Duodenal mucosa (tissue), 2 donors: ENCODE data around the gene ANKRD9.

Source experiments
- H3K27ac ChIP-seq: one replicate; pipeline ENCODE4 v1.7.0; 2013; ENCODE audit warnings: low read depth, low read length
- H3K27me3 ChIP-seq, 2 donors: one replicate each; pipeline ENCODE4 v1.7.0; 2013; ENCODE audit warnings: low read length in 2 of 2, control low read depth in 1 of 2; ENCODE audit not compliant: insufficient read depth in 2 of 2, control insufficient read depth in 1 of 2
- H3K36me3 ChIP-seq, 2 donors: one replicate each; pipeline ENCODE4 v1.7.0; 2013; ENCODE audit warnings: low read length in 2 of 2, control low read depth in 1 of 2; ENCODE audit not compliant: insufficient read depth in 2 of 2, control insufficient read depth in 1 of 2
- H3K4me1 ChIP-seq, 2 donors: one replicate each; pipeline ENCODE4 v1.7.0; 2013; ENCODE audit warnings: low read length in 2 of 2, control low read depth in 1 of 2; ENCODE audit not compliant: insufficient read depth in 2 of 2, control insufficient read depth in 1 of 2
- H3K4me3 ChIP-seq, 2 donors: one replicate each; pipeline ENCODE4 v1.7.0; 2013; ENCODE audit warnings: low read length in 2 of 2, low read depth in 1 of 2
- H3K9ac ChIP-seq, 2 donors: one replicate each; pipeline ENCODE4 v1.7.0; 2013; ENCODE audit warnings: low read length in 2 of 2, low read depth in 1 of 2
- H3K9me3 ChIP-seq, 2 donors: one replicate each; pipeline ENCODE4 v1.7.0; 2013; ENCODE audit warnings: low read length in 2 of 2, control low read depth in 1 of 2; ENCODE audit not compliant: control insufficient read depth in 1 of 2

Gene ANKRD9

DNA sequence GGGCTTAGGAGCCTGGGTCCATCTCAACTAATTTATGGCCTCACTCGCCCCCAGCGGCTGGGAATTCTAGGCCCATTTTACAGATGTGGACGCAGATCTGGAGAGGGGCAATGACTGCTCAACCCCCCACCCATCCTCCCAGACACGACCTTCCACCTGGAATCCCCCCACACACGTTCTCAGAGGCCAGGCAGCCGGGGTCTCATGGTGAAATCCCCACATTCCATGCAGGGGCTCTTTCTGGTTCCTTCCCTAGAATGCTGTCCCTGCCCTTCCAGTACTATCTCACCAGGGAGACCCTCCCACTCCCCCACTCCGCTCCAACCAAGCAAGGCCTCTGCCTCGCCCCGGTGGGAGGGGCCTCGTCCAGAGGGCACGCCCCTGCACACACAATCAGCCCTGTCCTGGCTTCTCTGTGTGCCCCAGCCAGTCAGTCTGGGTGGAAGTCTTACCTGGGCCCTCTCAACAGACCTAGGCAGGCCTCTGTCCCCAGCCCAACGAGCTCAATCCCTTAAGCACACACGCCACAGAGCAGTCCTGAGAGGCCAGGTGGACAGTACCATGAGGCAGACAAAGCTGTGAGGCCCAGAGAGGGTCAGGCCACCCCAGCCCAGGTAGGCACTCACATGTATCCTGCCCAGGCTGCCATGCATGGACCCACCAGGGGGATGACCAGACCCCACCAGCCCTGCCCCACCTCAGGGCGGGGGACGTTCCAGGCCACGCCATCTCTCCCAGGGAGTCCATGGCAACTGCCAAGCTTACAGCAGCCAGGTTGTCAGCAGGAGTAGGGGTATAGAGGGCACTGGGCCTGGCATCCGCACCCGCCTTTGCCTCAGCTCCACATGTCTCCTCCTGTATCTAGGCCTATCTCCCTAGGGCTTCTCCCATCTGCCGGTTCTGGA is 1.3 kb upstream of the ANKRD9 start:
- Histone ChIP-seq H3K9ac (peak overlapping the region; percentile 75 to 78), H3K4me3 (peak overlapping the region; percentile 65 to 76), H3K9me3 (no peaks in the 10 kb centered on the region), H3K27ac (peak overlapping the region; percentile 94), H3K27me3 (no peaks in the 10 kb centered on the region), H3K36me3 (peaks cover 6 to 10% of the 10 kb centered on the region in 2 donors), H3K4me1 (peaks cover 28 to 35% of the 10 kb centered on the region in 2 donors)

DNA sequence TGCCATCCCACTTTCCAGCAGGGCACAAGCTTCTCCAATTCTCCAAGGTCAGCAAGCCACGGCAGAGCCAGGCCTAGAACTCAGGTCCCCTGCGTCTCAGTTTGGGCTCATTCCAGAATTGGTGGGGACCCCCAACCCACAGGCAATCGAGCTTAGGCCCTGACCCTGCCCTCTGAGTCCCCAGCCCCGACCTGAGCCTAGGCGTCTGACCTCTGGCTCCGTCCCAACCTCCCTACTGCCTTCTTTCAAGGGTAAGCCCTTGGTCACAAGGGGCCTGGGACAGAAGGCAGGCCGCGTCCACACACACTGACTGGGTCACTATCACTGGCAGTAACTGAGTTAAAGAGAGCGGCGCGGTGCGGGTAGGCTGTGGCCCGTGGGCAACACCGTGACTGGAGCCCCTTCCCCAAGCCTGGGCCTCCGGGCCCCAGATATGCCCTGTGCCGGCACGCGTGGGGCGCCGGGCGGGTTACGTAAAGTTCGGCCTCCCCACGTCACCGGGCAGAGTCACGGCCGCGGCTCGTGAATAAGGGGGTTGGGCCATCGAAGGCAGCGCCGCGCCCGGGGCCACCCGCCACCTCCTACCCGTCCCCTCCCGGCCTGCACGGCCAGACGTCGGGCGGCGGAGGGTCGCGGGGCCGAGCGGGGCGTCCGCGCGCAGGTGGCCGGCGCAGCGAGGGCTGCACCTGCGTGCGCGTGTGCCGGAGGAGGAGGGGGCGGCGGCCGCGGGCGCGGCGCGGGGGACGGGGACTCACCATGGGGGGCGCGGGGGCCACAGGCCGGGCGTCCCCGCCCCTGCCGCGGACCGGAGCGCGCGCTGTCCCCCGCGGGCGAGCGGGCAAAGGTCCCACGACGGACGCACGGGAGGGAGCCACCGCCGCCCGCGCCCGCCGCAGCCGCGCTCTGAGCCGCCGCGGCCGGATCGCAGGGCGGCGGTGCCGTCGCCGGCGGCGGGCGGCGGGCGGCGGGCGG is 516 bp downstream of the ANKRD9 start:
- Histone ChIP-seq H3K4me1 (peaks cover 30 to 52% of the 10 kb centered on the region in 2 donors), H3K27me3 (no peaks in the 10 kb centered on the region), H3K4me3 (peak overlapping the region; percentile 82 to 84), H3K9me3 (no peaks in the 10 kb centered on the region), H3K9ac (peak overlapping the region; percentile 89 to 100), H3K36me3 (peaks cover 9 to 16% of the 10 kb centered on the region in 2 donors), H3K27ac (peak overlapping the region; percentile 97)

DNA sequence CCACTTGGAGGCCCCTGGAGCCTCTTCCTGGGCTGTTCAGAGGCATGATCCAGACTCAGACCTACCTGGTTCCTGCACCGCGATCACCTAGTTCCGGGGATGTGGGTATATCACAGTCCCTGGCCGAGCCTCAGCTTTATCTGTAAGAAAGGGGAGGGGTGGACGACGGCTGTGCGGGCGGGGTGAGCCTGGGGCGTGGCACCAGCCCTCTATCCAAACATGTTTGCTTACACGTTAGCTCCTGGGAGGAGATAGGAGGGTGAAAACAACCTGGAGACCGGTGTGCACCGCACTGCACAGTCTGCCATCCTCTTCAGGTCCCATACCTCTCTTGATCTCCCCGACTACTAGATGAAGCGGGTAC is 1.2 kb downstream of the ANKRD9 start:
- Histone ChIP-seq H3K27me3 (no peaks in the 10 kb centered on the region), H3K9ac (peak overlapping the region; percentile 89 to 100), H3K27ac (peak overlapping the region; percentile 97), H3K4me1 (peaks cover 33 to 57% of the 10 kb centered on the region in 2 donors), H3K9me3 (no peaks in the 10 kb centered on the region), H3K36me3 (peaks cover 9 to 16% of the 10 kb centered on the region in 2 donors), H3K4me3 (peak overlapping the region; percentile 82 to 84)

DNA sequence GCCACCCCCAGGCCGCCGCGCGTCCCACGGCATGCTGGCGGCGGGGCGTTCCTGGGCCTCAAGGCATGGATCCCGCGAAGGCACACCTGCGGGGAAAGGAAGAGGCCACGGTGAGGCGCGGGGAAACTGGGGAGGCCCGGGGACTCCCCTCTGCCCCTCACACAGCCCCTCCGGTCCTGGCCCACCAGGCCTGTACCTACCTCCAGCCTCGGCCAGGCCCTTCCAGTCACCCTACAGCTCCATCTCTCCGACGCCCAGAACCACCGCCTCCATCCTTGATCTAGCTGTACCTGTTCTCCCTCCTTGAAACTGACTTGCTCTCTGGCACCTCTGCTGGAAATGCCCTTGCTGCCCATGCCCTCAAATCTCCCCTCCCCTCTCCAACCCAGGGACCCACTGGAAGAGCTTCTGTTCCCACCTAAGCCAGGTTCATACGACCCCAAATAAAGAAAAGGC is 1.7 kb downstream of the ANKRD9 start:
- peaks cover 9 to 16% of the 10 kb centered on the region in 2 donors for H3K36me3 ChIP-seq
- peaks cover 31 to 56% of the 10 kb centered on the region in 2 donors for H3K4me1 ChIP-seq
- H3K27ac ChIP-seq: peak overlapping the region; percentile 97
- no peaks in the 10 kb centered on the region for H3K27me3 ChIP-seq
- peak overlapping the region; percentile 89 to 100 for H3K9ac ChIP-seq
- H3K9me3 ChIP-seq: no peaks in the 10 kb centered on the region
- H3K4me3 ChIP-seq: peak overlapping the region; percentile 82 to 84

DNA sequence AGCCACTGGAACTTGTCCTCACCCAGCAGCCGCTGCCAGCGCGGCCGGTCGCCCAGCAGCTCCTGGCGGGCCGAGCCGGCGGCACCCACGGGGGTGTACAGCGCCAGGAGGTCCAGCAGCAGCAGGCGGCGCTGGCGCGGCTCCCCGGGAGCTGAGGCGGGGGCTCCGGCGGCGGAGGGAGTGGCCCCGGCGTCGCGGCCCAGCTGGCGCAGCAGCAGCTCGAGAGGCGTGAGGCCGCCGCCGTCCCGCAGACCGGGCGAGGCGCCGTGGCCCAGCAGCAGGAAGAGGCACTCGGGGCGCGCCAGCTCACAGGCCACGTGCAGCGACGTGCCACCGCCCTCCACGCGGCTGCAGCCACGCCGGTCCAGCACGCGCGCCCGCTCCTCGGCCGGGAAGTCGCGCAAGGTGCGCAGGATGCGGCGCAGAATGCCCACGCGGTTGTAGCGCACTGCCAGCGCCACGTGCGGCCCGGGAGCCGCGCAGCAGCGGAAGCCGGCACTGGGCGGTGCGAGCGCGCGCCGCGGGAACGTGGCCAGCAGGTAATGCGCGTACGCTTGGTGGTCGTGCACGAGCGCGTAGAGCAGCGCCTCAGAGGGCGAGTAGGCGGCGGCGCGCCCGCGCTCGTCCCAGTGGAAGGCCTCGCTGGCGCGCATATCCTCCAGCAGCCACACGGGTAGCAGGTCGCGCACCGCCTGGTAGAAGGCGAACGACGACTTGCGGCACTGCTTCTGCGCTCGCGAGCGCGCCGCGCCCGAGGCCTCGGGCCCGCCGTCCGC is 2.3 kb downstream of the ANKRD9 start:
- H3K27me3 ChIP-seq: no peaks in the 10 kb centered on the region
- H3K9me3 ChIP-seq: no peaks in the 10 kb centered on the region
- H3K4me1 ChIP-seq: peaks cover 25 to 50% of the 10 kb centered on the region in 2 donors
- no peak overlapping the region for H3K4me3 ChIP-seq
- H3K9ac ChIP-seq: no peak overlapping the region
- H3K27ac ChIP-seq: no peak overlapping the region
- H3K36me3 ChIP-seq: peaks cover 9 to 16% of the 10 kb centered on the region in 2 donors

DNA sequence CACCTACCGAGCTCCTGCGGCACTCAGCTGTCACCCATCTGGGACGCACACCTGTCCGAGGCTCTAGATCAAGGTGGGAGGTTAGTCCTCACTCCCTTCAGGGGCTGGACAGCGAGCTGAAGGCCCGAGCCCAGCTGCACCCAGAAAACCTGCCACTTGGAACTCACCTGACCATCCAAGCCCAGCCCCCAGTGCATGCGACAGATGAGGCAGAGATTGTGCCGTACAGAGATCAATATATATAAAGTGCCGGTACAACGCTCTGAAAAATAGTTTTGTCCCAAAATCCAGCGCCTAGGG is 3.0 kb downstream of the ANKRD9 start:
- Histone ChIP-seq H3K4me1 (peaks cover 18 to 45% of the 10 kb centered on the region in 2 donors), H3K4me3 (peak overlapping the region; percentile 43 to 50), H3K36me3 (peaks cover 9 to 16% of the 10 kb centered on the region in 2 donors), H3K9ac (peak overlapping the region in 1 of 2 donors; percentile 39), H3K9me3 (no peaks in the 10 kb centered on the region), H3K27me3 (no peaks in the 10 kb centered on the region), H3K27ac (no peak overlapping the region)

DNA sequence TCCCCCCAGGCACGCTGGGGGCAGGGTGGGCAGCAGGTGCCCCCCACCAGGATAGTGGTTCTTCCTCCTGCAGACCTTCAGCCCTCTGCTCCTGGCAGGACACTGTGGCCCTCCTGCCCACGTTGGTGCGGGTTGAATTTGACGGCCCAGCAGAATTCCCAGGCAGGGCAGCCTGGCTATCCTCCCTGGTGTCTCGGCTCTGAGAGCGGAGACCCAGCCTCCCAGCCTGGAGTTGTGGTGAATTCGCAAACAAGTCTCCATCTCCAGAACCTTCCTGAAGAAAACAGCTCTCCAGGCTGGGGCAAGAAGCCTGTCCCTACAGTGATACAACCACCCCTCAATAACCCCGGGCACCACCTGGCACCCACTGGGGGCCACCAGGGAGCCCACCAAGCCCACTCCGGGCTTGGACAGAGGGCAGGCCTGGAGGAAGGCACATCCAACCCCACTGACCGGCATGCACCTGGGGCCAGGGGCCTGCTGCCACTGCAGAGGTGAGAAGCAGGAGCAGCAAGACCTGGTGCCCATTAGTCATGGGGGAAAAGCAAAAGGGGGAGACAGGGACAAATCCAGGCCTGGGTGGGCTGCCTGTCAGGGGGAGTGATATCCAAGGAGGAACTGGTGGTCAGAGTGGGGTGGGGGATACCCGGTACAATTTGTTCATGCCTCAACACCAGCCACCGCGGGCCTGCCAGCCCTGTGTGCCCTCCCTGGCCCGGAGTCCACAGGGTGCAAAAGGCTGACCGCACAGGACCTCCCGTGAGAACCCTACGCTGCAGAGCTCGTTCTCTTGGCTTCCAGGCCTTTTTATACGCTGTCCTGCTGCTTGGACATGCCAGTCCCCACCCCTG is 3.6 kb downstream of the ANKRD9 start:
- no peak overlapping the region for H3K27ac ChIP-seq

DNA sequence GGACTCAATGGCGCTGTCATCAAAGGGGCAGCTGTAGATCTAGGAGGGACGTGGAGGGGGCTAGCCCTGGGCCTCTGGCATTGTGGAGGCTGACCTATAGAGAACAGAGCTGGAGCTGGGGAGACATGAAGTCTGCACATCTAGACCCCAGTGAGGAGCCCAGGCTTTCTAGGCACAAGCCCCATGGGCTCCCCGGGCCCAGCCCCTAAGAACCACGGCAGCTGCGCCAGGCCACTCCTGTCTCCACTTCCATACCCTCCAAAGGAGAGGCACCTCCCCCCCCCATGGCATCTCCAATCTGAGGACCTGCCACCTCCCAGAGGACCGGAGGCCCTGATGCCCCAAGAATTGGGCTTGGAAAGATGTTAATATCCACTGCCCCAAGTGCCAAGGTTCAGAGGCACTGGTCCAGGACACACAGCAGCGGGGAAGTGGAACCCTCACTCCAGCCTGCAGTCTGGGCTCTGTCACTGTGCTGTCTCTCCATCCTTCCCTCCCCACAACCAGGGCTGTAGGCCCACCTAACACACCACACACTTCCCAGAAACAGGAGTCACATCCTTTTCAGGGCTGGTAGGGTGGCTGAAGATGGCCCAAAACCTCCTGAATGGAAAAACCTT is 4.5 kb downstream of the ANKRD9 start:
- Histone ChIP-seq H3K27ac (no peak overlapping the region), H3K36me3 (peaks cover 15 to 16% of the 10 kb centered on the region in 2 donors), H3K9ac (peak overlapping the region in 1 of 2 donors; percentile 18), H3K27me3 (no peaks in the 10 kb centered on the region), H3K4me1 (peaks cover 5 to 33% of the 10 kb centered on the region in 2 donors), H3K4me3 (no peak overlapping the region), H3K9me3 (no peaks in the 10 kb centered on the region)

More for the DNA sequence above, 3.6 kb downstream of the ANKRD9 start:
- peaks cover 9 to 16% of the 10 kb centered on the region in 2 donors for H3K36me3 ChIP-seq
- no peaks in the 10 kb centered on the region for H3K27me3 ChIP-seq
- peaks cover 12 to 39% of the 10 kb centered on the region in 2 donors for H3K4me1 ChIP-seq
- peak overlapping the region; percentile 43 to 50 for H3K4me3 ChIP-seq
- no peaks in the 10 kb centered on the region for H3K9me3 ChIP-seq
- peak overlapping the region; percentile 18 to 39 for H3K9ac ChIP-seq
